Measurements from ENCODE around the gene AQP11. TPM values are rescaled to one million over a fixed set of nuclear protein-coding genes. Genes with fewer than 3 reads are reported as not detected.

The AQP11 gene
- total and polyA plus RNA-seq, 2 of the 4 experiments (the other 2 are of a cell fraction), result 1.1 TPM

DNA sequence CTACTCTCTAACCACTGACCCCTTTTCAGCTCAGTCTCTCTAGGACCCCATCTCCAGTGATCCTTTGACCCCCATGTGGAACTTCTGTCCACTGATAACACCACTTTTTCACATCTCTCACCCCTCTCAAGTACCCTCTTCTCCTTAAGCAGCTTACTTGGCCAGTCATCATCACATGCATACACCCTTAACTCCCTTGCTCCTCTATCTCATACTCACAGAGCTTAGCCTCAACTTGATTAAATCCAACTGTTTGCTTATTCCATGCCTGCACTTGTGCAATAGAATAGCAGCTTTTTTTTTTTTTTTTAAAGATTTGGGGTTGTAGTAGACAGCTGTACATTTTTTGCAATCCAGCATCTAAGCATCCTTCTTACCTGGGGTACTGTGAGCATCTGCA is 22.2 kb downstream of the AQP11 start:
- dilution Hi-C loops (cut with HindIII; ENCODE audit: low sequenced_read_pairs, unreplicated experiment), result no loop called here
- Histone ChIP-seq H3K23ac (ENCODE audit: low read depth, low read length) (no peak overlapping the region; the same call in 1 of the 2 replicates), H3K4ac (ENCODE audit: low read depth, low read length) (no peak overlapping the region), H3K9me3 (ENCODE audit: control insufficient read depth, insufficient read depth, low read length) (no peaks in the 10 kb centered on the region), H2AK9ac (replicated peaks; ENCODE audit: low read depth, low read length, poor library complexity) (peak overlapping the region; percentile 70), H3K79me1 (ENCODE audit: low read depth in 1 of 2, low read length in 2 of 2) (peaks cover 4 to 9% of the 10 kb centered on the region in 2 experiments; a peak in 2 of 4 replicates), H3K4me2 (ENCODE audit: low read depth, low read length) (no peak overlapping the region), H4K8ac (ENCODE audit: low read depth in 2 of 2, low read length in 2 of 2) (no peak overlapping the region), H3K9ac (ENCODE audit: low read depth, low read length) (no peak overlapping the region), H4K91ac (ENCODE audit: insufficient read depth, low read depth, low read length) (no peak overlapping the region), H3K36me3 (ENCODE audit: control insufficient read depth, insufficient read depth, low read length) (peaks cover 11% of the 10 kb centered on the region), H3K18ac (ENCODE audit: low read depth, low read length) (no peak overlapping the region), H3K4me1 (ENCODE audit: control insufficient read depth, insufficient read depth, low read length) (no peaks in the 10 kb centered on the region), H2AK5ac (ENCODE audit: low read depth, low read length) (no peak overlapping the region), H4K20me1 (ENCODE audit: insufficient read depth, low read length) (no peaks in the 10 kb centered on the region), H2BK15ac (ENCODE audit: low read depth, low read length) (no peak overlapping the region), H3K14ac (replicated peaks; ENCODE audit: low read depth, low read length) (no peak overlapping the region), H3K9me1 (ENCODE audit: insufficient read depth, low read length) (peaks cover 6% of the 10 kb centered on the region; the same call in 1 of the 2 replicates), H4K5ac (ENCODE audit: low read depth, low read length) (no peak overlapping the region), H3K56ac (ENCODE audit: extremely low read depth, insufficient read depth, low read length) (no peak overlapping the region), H2BK20ac (ENCODE audit: low read depth, low read length) (no peak overlapping the region), H3K27me3 (ENCODE audit: control insufficient read depth, insufficient read depth, low read length) (no peaks in the 10 kb centered on the region), H2BK5ac (ENCODE audit: low read depth, low read length, poor library complexity, severe bottlenecking) (no peak overlapping the region), H3K4me3 (ENCODE audit: insufficient read depth, low read depth, low read length) (no peak overlapping the region), H3K27ac (ENCODE audit: insufficient read depth, low read length) (no peak overlapping the region), H2AFZ (replicated peaks; ENCODE audit: low read length, poor library complexity) (no peak overlapping the region), H2BK120ac (ENCODE audit: low read depth, low read length) (no peak overlapping the region)
- ChIA-PET POLR2A (ENCODE audit: unreplicated experiment) (no interaction called here), CTCF (interaction anchor here (0.6 kb wide), 1 partner anchor 306 kb away, joined by 4 read pairs; no protein-coding TSS in a partner anchor)
- DNase-seq (no peak), ATAC-seq (ENCODE audit: low read depth) (peak; percentile 32)
- TF ChIP-seq, protein P1, sequence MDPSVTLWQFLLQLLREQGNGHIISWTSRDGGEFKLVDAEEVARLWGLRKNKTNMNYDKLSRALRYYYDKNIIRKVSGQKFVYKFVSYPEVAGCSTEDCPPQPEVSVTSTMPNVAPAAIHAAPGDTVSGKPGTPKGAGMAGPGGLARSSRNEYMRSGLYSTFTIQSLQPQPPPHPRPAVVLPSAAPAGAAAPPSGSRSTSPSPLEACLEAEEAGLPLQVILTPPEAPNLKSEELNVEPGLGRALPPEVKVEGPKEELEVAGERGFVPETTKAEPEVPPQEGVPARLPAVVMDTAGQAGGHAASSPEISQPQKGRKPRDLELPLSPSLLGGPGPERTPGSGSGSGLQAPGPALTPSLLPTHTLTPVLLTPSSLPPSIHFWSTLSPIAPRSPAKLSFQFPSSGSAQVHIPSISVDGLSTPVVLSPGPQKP (IDR thresholded peaks at IDR 0.05; ENCODE audit: borderline replicate concordance, low read depth, low read length), result no peak
- TF ChIP-seq MAZ (IDR thresholded peaks at IDR 0.05; ENCODE audit: borderline replicate concordance, low read depth, low read length) (no peak), RAD21 (IDR thresholded peaks at IDR 0.05; ENCODE audit: low read length) (no peak), FOS (IDR thresholded peaks at IDR 0.05; ENCODE audit: low read depth, low read length) (no peak), MXI1 (IDR thresholded peaks at IDR 0.05; ENCODE audit: borderline replicate concordance, low read depth, low read length) (no peak), RCOR1 (IDR thresholded peaks at IDR 0.05; ENCODE audit: insufficient replicate concordance, low read length) (no peak), BHLHE40 (IDR thresholded peaks at IDR 0.05; ENCODE audit: low read depth, low read length) (no peak), NFE2L2 (IDR thresholded peaks at IDR 0.05; ENCODE audit: low read depth, low read length) (no peak), CHD1 (IDR thresholded peaks at IDR 0.05; ENCODE audit: low read depth, low read length) (no peak), CEBPB (IDR thresholded peaks at IDR 0.05; ENCODE audit: low read depth, low read length) (no peak), POLR2A (IDR thresholded peaks at IDR 0.05; ENCODE audit: low read depth, low read length) (no peak), MAFK (IDR thresholded peaks at IDR 0.05; ENCODE audit: low read depth, low read length) (no peak), RFX5 (IDR thresholded peaks at IDR 0.05; ENCODE audit: low read depth, low read length) (no peak), SMC3 (IDR thresholded peaks at IDR 0.05; ENCODE audit: low read depth, low read length) (no peak)
- TF ChIP-seq, protein P2, sequence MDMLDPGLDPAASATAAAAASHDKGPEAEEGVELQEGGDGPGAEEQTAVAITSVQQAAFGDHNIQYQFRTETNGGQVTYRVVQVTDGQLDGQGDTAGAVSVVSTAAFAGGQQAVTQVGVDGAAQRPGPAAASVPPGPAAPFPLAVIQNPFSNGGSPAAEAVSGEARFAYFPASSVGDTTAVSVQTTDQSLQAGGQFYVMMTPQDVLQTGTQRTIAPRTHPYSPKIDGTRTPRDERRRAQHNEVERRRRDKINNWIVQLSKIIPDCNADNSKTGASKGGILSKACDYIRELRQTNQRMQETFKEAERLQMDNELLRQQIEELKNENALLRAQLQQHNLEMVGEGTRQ (IDR thresholded peaks at IDR 0.05; ENCODE audit: low read depth, low read length), result no peak
- TF ChIP-seq, protein P3, sequence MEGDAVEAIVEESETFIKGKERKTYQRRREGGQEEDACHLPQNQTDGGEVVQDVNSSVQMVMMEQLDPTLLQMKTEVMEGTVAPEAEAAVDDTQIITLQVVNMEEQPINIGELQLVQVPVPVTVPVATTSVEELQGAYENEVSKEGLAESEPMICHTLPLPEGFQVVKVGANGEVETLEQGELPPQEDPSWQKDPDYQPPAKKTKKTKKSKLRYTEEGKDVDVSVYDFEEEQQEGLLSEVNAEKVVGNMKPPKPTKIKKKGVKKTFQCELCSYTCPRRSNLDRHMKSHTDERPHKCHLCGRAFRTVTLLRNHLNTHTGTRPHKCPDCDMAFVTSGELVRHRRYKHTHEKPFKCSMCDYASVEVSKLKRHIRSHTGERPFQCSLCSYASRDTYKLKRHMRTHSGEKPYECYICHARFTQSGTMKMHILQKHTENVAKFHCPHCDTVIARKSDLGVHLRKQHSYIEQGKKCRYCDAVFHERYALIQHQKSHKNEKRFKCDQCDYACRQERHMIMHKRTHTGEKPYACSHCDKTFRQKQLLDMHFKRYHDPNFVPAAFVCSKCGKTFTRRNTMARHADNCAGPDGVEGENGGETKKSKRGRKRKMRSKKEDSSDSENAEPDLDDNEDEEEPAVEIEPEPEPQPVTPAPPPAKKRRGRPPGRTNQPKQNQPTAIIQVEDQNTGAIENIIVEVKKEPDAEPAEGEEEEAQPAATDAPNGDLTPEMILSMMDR (conservative IDR thresholded peaks at IDR 0.05; ENCODE audit: low read depth, low read length), result no peak
- intact Hi-C loops (cut with micrococcal nuclease), result loop anchor here (10.0 kb wide), 1 partner anchor 567 kb away; no protein-coding TSS in a partner anchor
- no TSS peak for BruUV-seq (replicated peaks)
- in situ Hi-C loops (cut with MboI; ENCODE audit: low sequenced_read_pairs), result no loop called here
